Fibroblast of mammary gland (primary cell): ENCODE data around the gene CFD.

ENCODE experiments used
- DNase-seq: peaks from one replicate; pipeline ENCODE4 v3.0.0-alpha.2; 2010; ENCODE audit warnings: low read depth
- H3K4me3 ChIP-seq: 2 replicates; pipeline ENCODE4 v1.5.1; 2011; ENCODE audit warnings: low read depth, mild to moderate bottlenecking, low read length, moderate library complexity; ENCODE audit not compliant: control insufficient read depth
- TF ChIP-seq, protein P1 (sequence below): conservative IDR thresholded peaks from 2 replicates; pipeline ENCODE4 v1.5.1; 2011; ENCODE audit warnings: low read depth, low read length, inconsistent platforms; ENCODE audit not compliant: control insufficient read depth, insufficient read depth

Gene CFD

GRCh38 chr19:863315-863620 lies 3.8 kb downstream of the CFD start:
- TF ChIP-seq, protein P1, sequence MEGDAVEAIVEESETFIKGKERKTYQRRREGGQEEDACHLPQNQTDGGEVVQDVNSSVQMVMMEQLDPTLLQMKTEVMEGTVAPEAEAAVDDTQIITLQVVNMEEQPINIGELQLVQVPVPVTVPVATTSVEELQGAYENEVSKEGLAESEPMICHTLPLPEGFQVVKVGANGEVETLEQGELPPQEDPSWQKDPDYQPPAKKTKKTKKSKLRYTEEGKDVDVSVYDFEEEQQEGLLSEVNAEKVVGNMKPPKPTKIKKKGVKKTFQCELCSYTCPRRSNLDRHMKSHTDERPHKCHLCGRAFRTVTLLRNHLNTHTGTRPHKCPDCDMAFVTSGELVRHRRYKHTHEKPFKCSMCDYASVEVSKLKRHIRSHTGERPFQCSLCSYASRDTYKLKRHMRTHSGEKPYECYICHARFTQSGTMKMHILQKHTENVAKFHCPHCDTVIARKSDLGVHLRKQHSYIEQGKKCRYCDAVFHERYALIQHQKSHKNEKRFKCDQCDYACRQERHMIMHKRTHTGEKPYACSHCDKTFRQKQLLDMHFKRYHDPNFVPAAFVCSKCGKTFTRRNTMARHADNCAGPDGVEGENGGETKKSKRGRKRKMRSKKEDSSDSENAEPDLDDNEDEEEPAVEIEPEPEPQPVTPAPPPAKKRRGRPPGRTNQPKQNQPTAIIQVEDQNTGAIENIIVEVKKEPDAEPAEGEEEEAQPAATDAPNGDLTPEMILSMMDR = no peak
- H3K4me3 ChIP-seq = no peak overlapping the region
- no peak for DNase-seq

- H3K4me3 ChIP-seq = no peak overlapping the region
- no peak for DNase-seq
- TF ChIP-seq, protein P1 = no peak
These were observed 7.4 kb downstream of the CFD start for GRCh38 chr19:866769-867300.

DNA sequence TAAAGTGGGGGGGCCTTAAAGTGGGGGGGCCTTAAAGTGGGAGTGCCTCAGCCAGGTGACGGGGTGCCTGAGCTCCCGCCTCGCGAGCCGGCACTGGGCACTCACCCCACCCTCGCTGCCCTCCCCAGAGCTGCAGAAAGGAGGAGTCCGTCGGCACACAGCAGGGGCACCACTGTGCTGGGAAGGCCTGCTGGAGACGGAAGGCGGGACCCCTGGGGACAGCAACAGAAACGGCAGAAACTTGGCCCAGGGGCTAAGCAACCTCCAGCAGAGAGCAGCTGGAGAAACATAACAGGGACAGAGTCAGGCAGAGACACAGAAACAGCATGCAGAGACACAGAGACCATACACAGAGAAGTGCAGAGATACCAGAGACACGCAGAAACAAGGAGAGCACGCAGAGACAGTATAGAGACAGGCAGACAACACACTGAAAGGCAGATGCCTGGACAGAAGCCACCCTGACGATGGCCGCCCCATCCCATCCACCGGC lies 7.9 kb downstream of the CFD start:
- H3K4me3 ChIP-seq = no peak overlapping the region
- TF ChIP-seq, protein P1 = no peak
- DNase-seq = no peak

DNA sequence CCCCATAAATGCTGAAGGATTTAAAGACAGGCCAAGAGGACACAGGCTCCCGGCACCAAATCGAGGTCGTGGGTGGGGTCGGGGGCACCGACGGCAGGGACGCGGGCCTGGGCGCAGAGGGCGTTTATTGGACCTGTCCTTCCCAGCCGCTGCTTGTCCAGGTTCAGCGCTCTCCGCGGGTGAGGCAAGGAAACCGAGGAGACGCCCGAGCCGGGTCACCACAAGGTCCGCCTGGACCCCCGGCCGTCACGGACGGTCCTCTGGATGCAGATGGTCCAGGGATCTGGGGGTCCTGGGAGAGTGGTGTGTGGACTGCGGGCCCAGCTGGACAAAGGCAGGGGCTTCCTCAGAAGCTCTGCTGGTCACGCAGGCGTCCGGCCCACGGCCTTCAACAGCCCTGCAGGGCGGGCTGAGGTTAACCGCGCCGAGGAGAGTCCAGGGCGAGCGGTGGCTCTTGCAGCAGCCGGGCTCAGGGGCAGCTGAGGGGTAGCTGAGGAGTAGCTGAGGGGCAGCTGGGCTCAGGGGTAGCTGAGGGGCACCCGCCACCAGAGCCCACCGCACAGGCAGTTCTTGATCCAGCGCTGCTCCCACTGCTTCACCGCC lies 8.5 kb downstream of the CFD start:
- no peak for DNase-seq
- H3K4me3 ChIP-seq = no peak overlapping the region
- TF ChIP-seq, protein P1 = no peak

DNA sequence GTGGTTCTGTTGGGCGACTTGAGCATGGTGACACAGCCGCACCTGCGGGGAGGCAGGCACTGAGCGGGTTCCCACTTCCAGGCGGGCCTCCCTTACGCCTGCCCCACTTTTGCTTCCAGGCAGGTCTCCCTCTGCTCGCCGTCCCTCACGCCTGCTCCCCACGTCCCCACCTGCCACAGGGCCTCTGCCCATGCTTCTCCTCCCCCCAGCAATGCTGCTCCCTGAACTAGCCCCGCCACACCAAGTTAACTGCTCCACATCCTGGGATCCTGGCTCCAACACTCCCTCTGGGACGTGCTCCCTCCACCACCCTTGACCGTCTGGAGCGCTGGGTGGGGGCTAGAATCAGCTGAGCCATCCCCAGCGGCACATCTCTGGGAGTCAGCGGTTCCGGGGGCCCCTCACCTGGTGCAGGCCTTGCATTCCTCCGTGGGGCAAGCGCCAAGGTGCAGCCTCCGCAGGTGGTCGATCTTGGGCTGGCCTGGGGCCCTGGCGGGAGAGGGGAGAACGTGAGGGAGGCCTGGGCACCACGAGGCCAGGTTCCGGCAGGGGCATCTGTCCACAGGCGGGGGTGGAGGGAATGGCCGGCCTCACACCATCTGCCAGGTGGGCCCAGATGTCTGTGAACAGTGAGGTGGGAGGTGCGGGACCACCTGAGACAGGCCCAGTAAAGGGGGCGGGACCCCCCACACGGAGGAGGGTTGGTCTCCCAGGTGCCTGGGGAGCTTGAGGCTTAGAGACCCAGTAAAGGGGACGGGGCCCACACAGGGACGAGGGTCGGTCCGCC lies 9.2 kb downstream of the CFD start:
- H3K4me3 ChIP-seq = no peak overlapping the region
- DNase-seq = no peak
- TF ChIP-seq, protein P1 = no peak

- H3K4me3 ChIP-seq = no peak overlapping the region
- TF ChIP-seq, protein P1 = no peak
- DNase-seq = peak; percentile 96
These were observed 10.0 kb downstream of the CFD start for GRCh38 chr19:869245-870177.
